Osteocyte (in vitro differentiated cells): ENCODE results near the gene CCDC117. TPM values are rescaled to one million over a fixed set of nuclear protein-coding genes. Genes with fewer than 3 reads are reported as not detected.
"Not testable (repeated sequence)": the region's sequence is repeated elsewhere in the genome, so short reads cannot be mapped to it uniquely, and the experiment has no call there.

Experiments
- DNase-seq: peaks from one replicate; pipeline ENCODE4 v3.0.0; 2021; ENCODE audit warnings: mixed read lengths; ENCODE audit not compliant: unreplicated experiment; ENCODE audit errors: extremely low spot score
- H3K27ac Mint-ChIP-seq: one replicate; pipeline ENCODE4 v1.8.0; 2021; ENCODE audit warnings: mild to moderate bottlenecking, mixed read lengths; ENCODE audit not compliant: unreplicated experiment
- H3K27me3 Mint-ChIP-seq: one replicate; pipeline ENCODE4 v1.8.0; 2021; ENCODE audit warnings: mixed read lengths; ENCODE audit not compliant: unreplicated experiment
- H3K36me3 Mint-ChIP-seq: one replicate; pipeline ENCODE4 v1.8.0; 2021; ENCODE audit warnings: mixed read lengths; ENCODE audit not compliant: unreplicated experiment
- H3K4me1 Mint-ChIP-seq: one replicate; pipeline ENCODE4 v1.8.0; 2021; ENCODE audit warnings: mixed read lengths; ENCODE audit not compliant: unreplicated experiment
- H3K4me3 Mint-ChIP-seq: one replicate; pipeline ENCODE4 v1.8.0; 2021; ENCODE audit warnings: mild to moderate bottlenecking, moderate library complexity, mixed read lengths; ENCODE audit not compliant: unreplicated experiment
- H3K9me3 Mint-ChIP-seq: one replicate; pipeline ENCODE4 v1.8.0; 2021; ENCODE audit warnings: mixed read lengths; ENCODE audit not compliant: unreplicated experiment
- total RNA-seq: library from RNA; stranded (reverse); gene quantifications from 2 replicates; pipeline ENCODE4 v1.2.1, GENCODE V29; 2021
- TF ChIP-seq, protein P1 (sequence below): fragments of 200-600 bp; sonication (generic); IDR thresholded peaks from 2 replicates; pipeline ENCODE4 v1.5.0; 2021; ENCODE audit warnings: antibody characterized with exemption, mild to moderate bottlenecking, moderate library complexity

CCDC117 gene
- total RNA-seq, 1 donor from 2014 or later, result 21.9 TPM

DNA sequence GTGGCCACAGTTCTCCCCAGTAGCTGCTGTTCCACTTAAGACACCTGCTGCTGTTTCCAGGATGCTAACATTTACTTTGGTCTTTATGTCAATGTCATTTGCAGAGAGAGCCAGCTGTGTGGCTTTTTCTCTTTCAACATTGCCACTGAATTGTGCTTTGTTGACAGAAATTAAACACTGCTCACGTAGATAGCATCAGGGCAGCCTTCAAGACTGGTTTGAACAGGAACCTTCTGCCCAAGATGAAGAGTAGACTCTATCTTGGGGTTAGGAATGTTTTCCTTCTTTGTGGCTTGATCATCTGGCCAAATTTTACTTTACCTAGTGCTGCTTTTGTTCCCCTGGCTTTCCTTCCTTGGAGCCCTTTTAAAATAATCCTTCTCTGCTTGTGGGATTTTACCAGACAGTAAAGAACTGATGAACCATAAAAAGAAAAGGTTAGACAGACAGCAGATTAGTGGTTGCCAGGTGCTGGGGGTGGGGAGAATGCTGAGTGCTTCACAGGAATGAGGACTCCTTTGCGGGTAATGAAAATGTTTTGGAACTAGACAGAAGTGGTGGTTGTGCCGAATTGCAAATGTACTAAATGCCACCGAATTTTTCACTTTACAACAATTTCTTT lies 50.5 kb downstream of the CCDC117 start:
- H3K9me3 Mint-ChIP-seq, result no peaks in the 10 kb centered on the region
- no peak overlapping the region for H3K4me3 Mint-ChIP-seq
- TF ChIP-seq, protein P1, sequence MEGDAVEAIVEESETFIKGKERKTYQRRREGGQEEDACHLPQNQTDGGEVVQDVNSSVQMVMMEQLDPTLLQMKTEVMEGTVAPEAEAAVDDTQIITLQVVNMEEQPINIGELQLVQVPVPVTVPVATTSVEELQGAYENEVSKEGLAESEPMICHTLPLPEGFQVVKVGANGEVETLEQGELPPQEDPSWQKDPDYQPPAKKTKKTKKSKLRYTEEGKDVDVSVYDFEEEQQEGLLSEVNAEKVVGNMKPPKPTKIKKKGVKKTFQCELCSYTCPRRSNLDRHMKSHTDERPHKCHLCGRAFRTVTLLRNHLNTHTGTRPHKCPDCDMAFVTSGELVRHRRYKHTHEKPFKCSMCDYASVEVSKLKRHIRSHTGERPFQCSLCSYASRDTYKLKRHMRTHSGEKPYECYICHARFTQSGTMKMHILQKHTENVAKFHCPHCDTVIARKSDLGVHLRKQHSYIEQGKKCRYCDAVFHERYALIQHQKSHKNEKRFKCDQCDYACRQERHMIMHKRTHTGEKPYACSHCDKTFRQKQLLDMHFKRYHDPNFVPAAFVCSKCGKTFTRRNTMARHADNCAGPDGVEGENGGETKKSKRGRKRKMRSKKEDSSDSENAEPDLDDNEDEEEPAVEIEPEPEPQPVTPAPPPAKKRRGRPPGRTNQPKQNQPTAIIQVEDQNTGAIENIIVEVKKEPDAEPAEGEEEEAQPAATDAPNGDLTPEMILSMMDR, result no peak
- H3K27me3 Mint-ChIP-seq, result no peaks in the 10 kb centered on the region
- peaks cover 2% of the 10 kb centered on the region for H3K36me3 Mint-ChIP-seq
- no peaks in the 10 kb centered on the region for H3K4me1 Mint-ChIP-seq
- DNase-seq, result no peak
- H3K27ac Mint-ChIP-seq, result no peak overlapping the region

GRCh38 chr22:28824455-28824854 lies 52.0 kb downstream of the CCDC117 start:
- H3K4me1 Mint-ChIP-seq, H3K4me3 Mint-ChIP-seq, H3K27ac Mint-ChIP-seq, H3K9me3 Mint-ChIP-seq, DNase-seq, H3K36me3 Mint-ChIP-seq, H3K27me3 Mint-ChIP-seq: not testable (repeated sequence)

DNA sequence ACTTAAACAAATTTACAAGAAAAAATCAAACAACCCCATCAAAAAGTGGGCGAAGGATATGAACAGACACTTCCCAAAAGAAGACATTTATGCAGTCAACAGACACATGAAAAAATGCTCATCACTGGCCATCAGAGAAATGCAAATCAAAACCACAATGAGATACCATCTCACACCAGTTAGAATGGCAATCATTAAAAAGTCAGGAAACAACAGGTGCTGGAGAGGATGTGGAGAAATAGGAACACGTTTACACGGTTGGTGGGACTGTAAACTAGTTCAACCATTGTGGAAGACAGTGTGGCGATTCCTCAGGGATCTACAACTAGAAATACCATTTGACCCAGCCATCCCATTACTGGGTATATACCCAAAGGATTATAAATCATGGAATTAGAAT lies 53.9 kb downstream of the CCDC117 start:
- H3K4me1 Mint-ChIP-seq, H3K36me3 Mint-ChIP-seq, H3K4me3 Mint-ChIP-seq, H3K9me3 Mint-ChIP-seq, H3K27me3 Mint-ChIP-seq, DNase-seq, H3K27ac Mint-ChIP-seq: not testable (repeated sequence)

- Mint-ChIP-seq H3K27ac (no peak overlapping the region), H3K36me3 (peaks cover 5% of the 10 kb centered on the region), H3K9me3 (no peaks in the 10 kb centered on the region), H3K27me3 (no peaks in the 10 kb centered on the region), H3K4me1 (peaks cover 4% of the 10 kb centered on the region), H3K4me3 (no peak overlapping the region)
- TF ChIP-seq, protein P1, result no peak
- no peak for DNase-seq
Measured at GRCh38 chr22:28826921-28827320, 54.4 kb downstream of the CCDC117 start.

DNA sequence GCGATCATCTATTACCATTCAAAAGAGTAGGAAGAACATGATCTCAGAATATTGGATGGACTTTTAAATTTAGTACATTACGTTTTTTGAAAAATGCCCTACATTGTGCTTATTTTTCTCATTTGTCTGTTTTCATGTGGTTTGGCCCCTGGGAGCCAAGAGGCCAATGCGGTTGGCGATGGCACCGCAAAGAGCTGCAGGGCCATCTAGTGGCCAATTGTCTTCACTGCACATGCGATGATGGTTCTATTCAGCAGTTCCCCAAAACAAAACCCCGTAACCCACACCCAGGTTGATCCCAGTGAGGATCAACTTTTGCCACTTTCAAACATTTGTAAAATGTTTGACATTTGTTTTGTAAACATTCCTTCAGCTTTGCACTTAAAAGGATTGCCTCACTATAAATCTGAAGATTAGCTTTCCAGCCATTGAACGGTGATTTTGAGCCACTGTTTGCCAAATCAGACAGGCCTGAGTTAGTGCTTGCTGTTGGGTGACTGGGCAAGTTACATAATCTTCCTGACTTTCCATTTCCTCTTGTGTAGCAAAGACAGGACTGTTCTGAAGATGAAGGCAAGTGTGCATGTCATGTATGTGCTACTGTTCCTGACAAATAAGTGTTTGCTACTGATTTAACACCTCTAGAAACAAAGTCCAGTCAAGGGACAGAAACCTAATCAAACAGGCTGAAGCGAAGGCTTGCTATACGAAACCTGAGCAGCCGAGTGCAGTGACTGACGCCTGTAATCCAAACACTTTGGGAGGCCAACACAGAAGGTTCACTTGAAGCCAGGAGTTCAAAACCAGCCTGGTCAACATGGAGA lies 57.1 kb downstream of the CCDC117 start:
- peaks cover 5% of the 10 kb centered on the region for H3K36me3 Mint-ChIP-seq
- H3K27me3 Mint-ChIP-seq, result no peaks in the 10 kb centered on the region
- no peak overlapping the region for H3K4me3 Mint-ChIP-seq
- H3K4me1 Mint-ChIP-seq, result peaks cover 4% of the 10 kb centered on the region
- TF ChIP-seq, protein P1, result peak; percentile 99
- H3K9me3 Mint-ChIP-seq, result no peaks in the 10 kb centered on the region
- DNase-seq, result peak; percentile 85
- H3K27ac Mint-ChIP-seq, result no peak overlapping the region

DNA sequence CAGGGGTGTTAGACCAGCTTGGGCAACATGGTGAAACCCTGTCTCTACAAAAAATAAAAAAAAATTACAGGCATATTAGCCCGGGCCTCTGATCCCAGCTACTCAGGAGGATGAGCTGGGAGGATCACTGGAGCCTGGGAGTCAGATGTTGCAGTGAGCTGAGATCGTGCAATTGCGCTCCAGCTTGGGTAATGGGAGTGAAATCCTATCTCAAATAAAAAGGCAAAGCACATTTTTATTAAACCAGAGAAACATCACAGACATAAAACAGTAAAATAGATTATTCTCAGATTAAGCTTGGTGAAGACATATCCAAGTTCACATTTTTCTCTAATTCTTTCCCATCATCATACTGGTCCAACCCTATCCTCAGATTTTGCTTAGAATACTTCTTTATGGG lies 57.9 kb downstream of the CCDC117 start:
- H3K36me3 Mint-ChIP-seq, result peaks cover 3% of the 10 kb centered on the region
- peaks cover 4% of the 10 kb centered on the region for H3K4me1 Mint-ChIP-seq
- H3K9me3 Mint-ChIP-seq, result no peaks in the 10 kb centered on the region
- H3K27ac Mint-ChIP-seq, result no peak overlapping the region
- TF ChIP-seq, protein P1, result no peak
- no peak for DNase-seq
- H3K27me3 Mint-ChIP-seq, result no peaks in the 10 kb centered on the region
- no peak overlapping the region for H3K4me3 Mint-ChIP-seq
